IPS-15b (cell line): Measurements from ENCODE around the gene DNAI7.

Experiments used
- H3K27me3 ChIP-seq: one replicate; pipeline ENCODE4 v1.6.1; 2013; ENCODE audit warnings: low read length; ENCODE audit not compliant: control insufficient read depth, insufficient read depth
- H3K36me3 ChIP-seq: one replicate; pipeline ENCODE4 v1.6.1; 2013; ENCODE audit warnings: low read length; ENCODE audit not compliant: control insufficient read depth, insufficient read depth
- H3K4me1 ChIP-seq: one replicate; pipeline ENCODE4 v1.6.1; 2013; ENCODE audit warnings: mild to moderate bottlenecking, low read length; ENCODE audit not compliant: control insufficient read depth, insufficient read depth
- H3K4me3 ChIP-seq: one replicate; pipeline ENCODE4 v1.5.1; 2013; ENCODE audit warnings: low read depth, low read length
- H3K9ac ChIP-seq: one replicate; pipeline ENCODE4 v1.6.1; 2013; ENCODE audit warnings: low read depth, mild to moderate bottlenecking, low read length
- H3K9me3 ChIP-seq: one replicate; pipeline ENCODE4 v1.6.1; 2013; ENCODE audit warnings: mild to moderate bottlenecking, low read length; ENCODE audit not compliant: control insufficient read depth, insufficient read depth

Gene DNAI7

DNA sequence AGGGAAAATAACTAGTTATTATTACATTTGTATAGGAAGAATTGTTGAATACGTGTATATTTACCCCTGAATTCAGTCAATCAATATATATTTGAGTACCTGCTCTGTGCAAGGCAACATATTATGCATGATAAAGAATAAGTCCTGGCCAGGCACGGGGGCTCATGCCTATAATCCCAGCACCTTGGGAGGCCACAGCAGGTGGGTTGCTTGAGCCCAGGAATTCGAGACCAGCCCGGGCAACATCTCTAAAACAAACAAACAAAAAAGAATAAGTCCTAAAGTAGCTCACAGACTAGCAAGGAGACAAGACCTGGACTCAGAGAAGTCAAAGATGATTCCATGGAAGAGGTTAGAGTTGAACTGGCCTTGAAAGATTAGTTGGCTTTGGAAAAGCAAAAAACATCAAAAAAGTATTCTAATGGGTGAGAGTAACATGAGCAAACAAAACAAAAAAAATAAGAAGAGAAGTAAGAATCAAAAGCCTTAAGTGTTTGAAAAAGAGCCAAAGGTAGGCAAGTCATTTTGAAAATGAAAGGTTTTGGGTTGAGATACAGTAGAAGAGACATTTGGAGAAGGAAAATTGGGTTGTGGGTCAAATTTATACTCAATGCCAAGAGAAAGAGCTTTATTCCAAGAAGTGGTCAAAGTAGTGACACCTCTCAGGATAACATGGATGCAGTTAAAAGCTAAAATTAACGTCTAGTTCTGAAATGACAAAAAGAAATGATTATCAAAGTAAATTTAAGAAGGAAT, 130.9 kb downstream of the DNAI7 start:
- no peak overlapping the region for H3K4me3 ChIP-seq
- H3K9ac ChIP-seq, result no peak overlapping the region
- H3K4me1 ChIP-seq, result peaks cover 7% of the 10 kb centered on the region
- H3K9me3 ChIP-seq, result no peaks in the 10 kb centered on the region
- H3K27me3 ChIP-seq, result no peaks in the 10 kb centered on the region
- H3K36me3 ChIP-seq, result no peaks in the 10 kb centered on the region

DNA sequence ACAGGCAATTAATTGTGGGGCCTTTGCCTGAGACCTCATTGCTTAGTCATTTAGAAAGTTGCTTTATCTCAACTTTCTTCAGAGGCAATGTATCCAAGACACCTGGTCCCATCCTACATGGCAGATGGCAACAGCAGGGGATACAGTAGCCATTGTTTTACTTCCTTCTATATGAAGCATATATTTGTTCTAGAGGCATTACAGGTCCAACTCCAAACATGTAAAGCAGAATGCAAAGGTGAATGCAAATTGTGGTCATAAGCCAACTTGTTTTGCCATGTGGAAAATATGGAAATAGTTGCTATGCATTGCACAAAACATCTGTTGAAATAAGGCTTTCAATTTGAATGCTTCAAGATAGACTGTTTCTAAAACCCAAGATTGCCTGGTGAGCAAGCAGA, 136.3 kb downstream of the DNAI7 start:
- Histone ChIP-seq H3K27me3 (no peaks in the 10 kb centered on the region), H3K9me3 (no peaks in the 10 kb centered on the region), H3K4me3 (no peak overlapping the region), H3K9ac (no peak overlapping the region), H3K36me3 (no peaks in the 10 kb centered on the region), H3K4me1 (no peaks in the 10 kb centered on the region)
